ENCODE measurements around the gene FXN.

The FXN gene

DNA sequence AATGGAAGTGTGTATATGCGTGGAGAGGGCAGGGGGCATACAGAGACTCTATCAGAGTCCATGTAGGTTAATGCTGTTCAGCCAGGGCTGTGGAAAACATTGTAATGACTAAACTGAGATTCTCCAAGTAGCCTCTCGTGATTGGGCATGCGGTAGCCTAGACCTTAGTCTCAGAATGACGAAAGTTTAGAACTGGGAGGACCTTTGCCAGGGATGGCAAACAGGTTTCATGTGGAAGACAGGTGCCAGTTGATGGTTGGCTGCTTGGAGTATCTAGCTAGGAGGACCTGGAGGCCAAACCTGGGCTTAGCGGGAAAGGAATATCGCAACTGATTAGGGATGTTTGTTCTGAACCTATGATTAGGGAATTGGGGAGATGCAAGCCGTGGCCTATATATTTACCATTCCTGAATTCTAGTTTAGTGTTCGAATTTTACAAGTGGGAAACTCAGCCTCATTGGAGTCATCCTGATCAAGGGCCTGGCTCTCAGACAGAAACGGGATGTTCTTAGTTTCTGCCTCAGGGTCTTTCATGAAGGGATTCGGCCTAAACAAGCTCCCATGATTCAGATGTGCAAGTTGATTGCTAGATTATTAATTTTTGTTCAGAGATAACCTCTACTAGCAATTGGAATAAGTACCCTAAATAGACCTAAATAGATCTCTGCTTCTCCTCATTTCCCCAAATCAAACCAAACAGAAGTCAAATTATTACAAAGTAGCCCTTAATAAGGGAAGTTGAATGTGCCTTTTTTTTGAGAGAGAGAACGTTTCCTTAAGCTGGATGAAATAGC, 111.7 kb downstream of the FXN start:
- no peak for DNase-seq

DNA sequence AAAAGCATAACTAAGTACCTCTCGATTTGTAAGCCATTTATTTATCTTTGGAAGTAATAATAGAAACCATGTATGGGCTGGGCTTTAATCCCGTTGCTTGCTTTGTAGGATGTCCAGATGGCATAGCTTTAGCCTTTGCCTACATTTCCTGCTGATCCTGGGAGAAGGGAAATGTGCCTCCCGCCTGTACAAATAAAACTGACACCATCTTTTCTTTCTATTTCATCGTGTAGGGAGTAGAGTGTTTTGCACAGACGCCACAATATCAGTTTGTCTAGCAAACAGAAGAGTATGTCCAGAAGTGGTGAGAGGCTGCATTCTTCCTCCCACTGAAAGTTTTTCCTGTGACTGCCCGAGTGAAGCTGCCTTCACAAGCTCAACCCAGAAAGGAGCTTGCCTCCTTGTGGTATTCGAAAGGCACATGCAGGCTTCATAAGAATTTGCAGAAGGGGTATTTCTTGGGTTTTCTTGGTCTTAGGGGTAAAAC, 113.8 kb downstream of the FXN start:
- DNase-seq = no peak

Data from stimulated activated CD4-positive, alpha-beta T cell treated with anti-CD3 and anti-CD28 coated beads, Interleukin-2, amount 100 ng/mL, for 24 hours (primary cell).